PC-3 (cell line): ENCODE results near the gene CCDC93. TPM values are rescaled to one million over a fixed set of nuclear protein-coding genes. Genes with fewer than 3 reads are reported as not detected.

Experiments used
- ATAC-seq: fragments of 200-7000 bp; cut with Tn5 transposase; 2 replicates; pipeline ENCODE4 v1.9.1; 2020; ENCODE audit warnings: mild to moderate bottlenecking, moderate library complexity
- BruUV-seq: library from RNA; stranded (reverse); fragments of 400-500 nt; replicated peaks from 2 replicates; lab custom pipeline; 2021; lab: Mats Ljungman, UMichigan
- CTCF ChIA-PET: fragments of 300-600 bp; sonication (Branson Sonifier 250); formaldehyde crosslinking; loops from one replicate; lab custom pipeline; 2022; ENCODE audit warnings: antibody characterized with exemption; lab: Charles Lee
- POLR2A ChIA-PET: fragments of 300-600 bp; sonication (Branson Sonifier 250); formaldehyde crosslinking; loops from one replicate; lab custom pipeline; 2022; ENCODE audit warnings: antibody characterized with exemption; ENCODE audit not compliant: unreplicated experiment; lab: Charles Lee
- DNase-seq: peaks from one replicate; pipeline ENCODE4 v3.0.0-alpha.2; 2015
- H2AFZ ChIP-seq: fragments of 300-600 bp; sonication (generic); 2 replicates; pipeline ENCODE4 v1.6.0; 2016; ENCODE audit warnings: antibody characterized with exemption, low read length
- H3F3A ChIP-seq: fragments of 300-600 bp; sonication (generic); one replicate; pipeline ENCODE4 v1.6.0; 2017; ENCODE audit warnings: antibody characterized with exemption, low read length, control low read depth, mild to moderate bottlenecking; ENCODE audit not compliant: unreplicated experiment
- H3K27ac ChIP-seq: fragments of 300-600 bp; sonication (generic); 2 replicates; pipeline ENCODE4 v1.5.1; 2016; ENCODE audit warnings: mild to moderate bottlenecking, low read length
- H3K27me3 ChIP-seq: fragments of 300-600 bp; sonication (generic); 2 replicates; pipeline ENCODE4 v1.6.1; 2016; ENCODE audit warnings: low read length, mixed read lengths
- H3K36me3 ChIP-seq: fragments of 300-600 bp; sonication (generic); 2 replicates; pipeline ENCODE4 v1.6.1; 2016; ENCODE audit warnings: low read depth, mixed run types, low read length, mixed read lengths
- H3K4me1 ChIP-seq: fragments of 300-600 bp; sonication (generic); 2 replicates; pipeline ENCODE4 v1.5.1; 2016; ENCODE audit warnings: low read length; ENCODE audit not compliant: insufficient read depth
- H3K4me2 ChIP-seq: fragments of 300-600 bp; sonication (generic); 2 replicates; pipeline ENCODE4 v1.6.0; 2016; ENCODE audit warnings: low read length
- H3K4me3 ChIP-seq: fragments of 300-600 bp; sonication (generic); 2 replicates; pipeline ENCODE4 v1.5.1; 2016; ENCODE audit warnings: mild to moderate bottlenecking, low read length, mixed read lengths
- H3K79me2 ChIP-seq: fragments of 300-600 bp; sonication (generic); 2 replicates; pipeline ENCODE4 v1.6.1; 2017; ENCODE audit warnings: low read length, mixed read lengths
- H3K9ac ChIP-seq: fragments of 300-600 bp; sonication (generic); 2 replicates; pipeline ENCODE4 v1.6.0; 2016; ENCODE audit warnings: mild to moderate bottlenecking, low read length
- H3K9me2 ChIP-seq: fragments of 300-600 bp; sonication (generic); replicated peaks from 2 replicates; pipeline ENCODE4 v1.6.1; 2016; ENCODE audit warnings: mixed run types, low read length, mixed read lengths
- H3K9me3 ChIP-seq: fragments of 300-600 bp; sonication (generic); 2 replicates; pipeline ENCODE4 v1.6.1; 2016; ENCODE audit warnings: low read length, mixed read lengths
- H4K20me1 ChIP-seq: fragments of 300-600 bp; sonication (generic); 2 replicates; pipeline ENCODE4 v1.6.1; 2016; ENCODE audit warnings: low read length, mixed read lengths
- EZH2 ChIP-seq: fragments of 300-600 bp; sonication (generic); IDR thresholded peaks from one replicate; pipeline ENCODE4 v1.6.1; 2017; ENCODE audit warnings: antibody characterized with exemption, mild to moderate bottlenecking, low read length; ENCODE audit not compliant: unreplicated experiment
- EZH2phosphoT487 ChIP-seq: fragments of 300-600 bp; sonication (generic); IDR thresholded peaks from 2 replicates; pipeline ENCODE4 v1.6.1; 2018; ENCODE audit warnings: mild to moderate bottlenecking, antibody characterized with exemption, low read length, borderline replicate concordance
- intact Hi-C: fragments of 100-400 bp; cut with micrococcal nuclease; formaldehyde crosslinking; loops from 2 replicates; pipeline ENCODE4 v1.9.0; 2023
- total RNA-seq: library from RNA; depleted of rRNA; stranded (reverse); fragments of >200 nt; gene quantifications from 2 replicates; pipeline ENCODE4 v1.2.3, GENCODE V29; 2014
- TF ChIP-seq, protein P1 (sequence below): fragments of 300-600 bp; sonication (generic); conservative IDR thresholded peaks from 2 replicates; pipeline ENCODE4 v1.5.1; 2017; ENCODE audit warnings: antibody characterized with exemption, low read depth, mild to moderate bottlenecking, low read length

CCDC93 gene
- total RNA-seq, 1 experiment from 2014 or later: 14.0 TPM

DNA sequence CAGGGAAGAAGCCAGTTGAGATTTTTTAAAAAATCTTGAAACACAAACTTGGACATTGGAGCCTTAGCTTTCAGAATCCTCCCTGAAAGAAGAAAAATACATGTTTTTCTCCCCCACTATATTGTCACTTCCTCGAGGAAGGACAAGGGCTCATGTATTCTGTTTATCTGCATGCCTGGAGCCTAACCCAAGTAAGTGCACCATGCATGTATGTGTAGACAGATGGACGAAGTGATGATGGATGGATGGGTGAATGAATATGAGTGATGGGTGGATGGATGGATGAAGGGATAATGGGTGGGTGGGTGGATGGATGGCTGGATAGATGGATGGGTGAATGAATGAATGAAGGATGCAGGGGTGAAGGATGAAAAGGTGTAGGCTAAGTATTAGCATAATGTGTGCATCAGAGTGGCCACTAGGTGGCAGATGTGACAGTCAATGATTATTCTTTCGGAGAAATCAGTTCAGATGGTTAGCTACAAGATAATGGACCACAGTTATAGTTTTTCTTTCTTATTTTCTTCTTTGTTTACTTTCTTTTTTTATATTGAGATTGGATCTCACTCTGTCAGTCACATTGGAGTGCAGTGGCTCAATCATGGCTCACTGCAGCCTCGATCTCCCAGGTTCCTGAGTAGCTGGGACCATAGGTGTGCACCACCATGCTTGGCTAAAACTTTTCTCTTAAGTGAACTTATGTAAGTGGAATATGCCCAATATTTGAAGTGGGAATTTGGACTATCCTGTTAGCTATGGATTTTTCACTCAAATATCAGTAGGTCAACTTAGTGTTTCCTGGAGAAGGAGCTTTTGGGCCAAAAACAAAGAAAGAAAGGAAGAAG is 18.5 kb upstream of the CCDC93 start:
- no peak overlapping the region for H3K4me2 ChIP-seq
- no peak overlapping the region for H3K9ac ChIP-seq
- intact Hi-C loops: loop anchor here (1.0 kb wide), 2 partner anchors 29 to 833 kb away; no protein-coding TSS in a partner anchor
- H3K27ac ChIP-seq: no peak overlapping the region
- H3K36me3 ChIP-seq: no peaks in the 10 kb centered on the region
- H3K4me3 ChIP-seq: no peak overlapping the region
- no peaks in the 10 kb centered on the region for H3K79me2 ChIP-seq
- H2AFZ ChIP-seq: no peak overlapping the region
- BruUV-seq: no TSS peak
- ATAC-seq (peak; percentile 81), DNase-seq (peak; percentile 68)
- no peak for TF ChIP-seq EZH2phosphoT487
- TF ChIP-seq EZH2: no peak
- TF ChIP-seq, protein P1, sequence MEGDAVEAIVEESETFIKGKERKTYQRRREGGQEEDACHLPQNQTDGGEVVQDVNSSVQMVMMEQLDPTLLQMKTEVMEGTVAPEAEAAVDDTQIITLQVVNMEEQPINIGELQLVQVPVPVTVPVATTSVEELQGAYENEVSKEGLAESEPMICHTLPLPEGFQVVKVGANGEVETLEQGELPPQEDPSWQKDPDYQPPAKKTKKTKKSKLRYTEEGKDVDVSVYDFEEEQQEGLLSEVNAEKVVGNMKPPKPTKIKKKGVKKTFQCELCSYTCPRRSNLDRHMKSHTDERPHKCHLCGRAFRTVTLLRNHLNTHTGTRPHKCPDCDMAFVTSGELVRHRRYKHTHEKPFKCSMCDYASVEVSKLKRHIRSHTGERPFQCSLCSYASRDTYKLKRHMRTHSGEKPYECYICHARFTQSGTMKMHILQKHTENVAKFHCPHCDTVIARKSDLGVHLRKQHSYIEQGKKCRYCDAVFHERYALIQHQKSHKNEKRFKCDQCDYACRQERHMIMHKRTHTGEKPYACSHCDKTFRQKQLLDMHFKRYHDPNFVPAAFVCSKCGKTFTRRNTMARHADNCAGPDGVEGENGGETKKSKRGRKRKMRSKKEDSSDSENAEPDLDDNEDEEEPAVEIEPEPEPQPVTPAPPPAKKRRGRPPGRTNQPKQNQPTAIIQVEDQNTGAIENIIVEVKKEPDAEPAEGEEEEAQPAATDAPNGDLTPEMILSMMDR: peak; percentile 83
- no peaks in the 10 kb centered on the region for H3F3A ChIP-seq
- POLR2A ChIA-PET: interaction anchor here (0.6 kb wide), 1 partner anchor 9 kb away, joined by 3 read pairs; no protein-coding TSS in a partner anchor
- no peaks in the 10 kb centered on the region for H3K9me3 ChIP-seq
- H3K9me2 ChIP-seq: no peaks in the 10 kb centered on the region
- peaks cover 13% of the 10 kb centered on the region for H3K27me3 ChIP-seq
- no peaks in the 10 kb centered on the region for H4K20me1 ChIP-seq
- no peaks in the 10 kb centered on the region for H3K4me1 ChIP-seq
- CTCF ChIA-PET: interaction anchor here (0.7 to 2.7 kb wide), 3 partner anchors 15 to 313 kb away, joined by 3 to 19 read pairs (median 13); no protein-coding TSS in a partner anchor

DNA sequence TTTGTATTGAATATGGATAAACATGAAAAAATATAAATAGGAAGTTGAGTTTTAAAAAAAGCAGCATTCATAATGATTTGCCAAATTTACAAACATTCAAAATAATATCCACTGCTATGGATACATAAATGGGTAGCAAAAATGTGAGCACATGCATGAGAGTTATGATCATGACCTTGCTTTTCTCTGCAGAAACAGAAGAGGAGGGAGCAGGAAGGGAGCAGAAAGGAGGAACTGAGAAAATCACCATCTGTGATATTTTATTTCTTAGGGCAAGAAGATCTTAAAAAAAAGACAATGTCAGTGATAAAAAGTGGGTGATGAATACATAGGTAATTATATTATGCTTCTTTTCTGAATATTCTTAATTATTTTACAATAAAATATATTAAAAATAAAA is 17.7 kb upstream of the CCDC93 start:
- Histone ChIP-seq H3K4me1 (no peaks in the 10 kb centered on the region), H4K20me1 (no peaks in the 10 kb centered on the region), H3K9me2 (no peaks in the 10 kb centered on the region), H3K4me2 (no peak overlapping the region), H3K9me3 (no peaks in the 10 kb centered on the region), H3K79me2 (no peaks in the 10 kb centered on the region), H3K36me3 (no peaks in the 10 kb centered on the region), H3K27ac (no peak overlapping the region), H3K4me3 (no peak overlapping the region), H3F3A (no peaks in the 10 kb centered on the region), H3K9ac (no peak overlapping the region), H3K27me3 (peaks cover 13% of the 10 kb centered on the region), H2AFZ (no peak overlapping the region)
- BruUV-seq: no TSS peak
- DNase-seq: no peak
- CTCF ChIA-PET: no interaction called here
- ATAC-seq: no peak
- TF ChIP-seq EZH2phosphoT487 (no peak), EZH2 (no peak)
- TF ChIP-seq, protein P1: no peak
- POLR2A ChIA-PET: no interaction called here
- intact Hi-C loops: no loop called here

DNA sequence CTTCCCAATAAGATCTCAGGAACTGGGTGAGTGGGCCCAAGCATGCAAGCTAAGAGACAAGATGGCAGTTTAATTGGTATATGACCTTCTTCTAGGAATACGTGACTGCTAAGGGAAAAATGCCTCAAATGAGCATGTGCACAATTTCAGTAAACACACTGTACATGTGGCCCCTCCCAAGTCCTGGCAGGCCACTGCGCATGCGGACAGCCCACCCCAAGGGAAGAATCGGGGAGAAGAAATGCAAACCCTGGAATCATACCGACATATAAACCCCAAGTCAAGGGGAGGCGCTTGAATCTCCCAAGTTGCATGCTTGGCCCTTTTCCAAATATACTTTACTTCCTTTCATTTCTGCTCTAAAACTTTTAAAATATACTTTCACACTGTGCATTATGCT is 15.2 kb upstream of the CCDC93 start:
- no peak overlapping the region for H3K4me2 ChIP-seq
- H3K27ac ChIP-seq: no peak overlapping the region
- intact Hi-C loops: no loop called here
- POLR2A ChIA-PET: interaction anchor here (0.6 kb wide), 1 partner anchor 22 kb away, joined by 3 read pairs; no protein-coding TSS in a partner anchor
- TF ChIP-seq EZH2phosphoT487: no peak
- TF ChIP-seq, protein P1: no peak
- TF ChIP-seq EZH2: no peak
- CTCF ChIA-PET: no interaction called here
- H3K79me2 ChIP-seq: no peaks in the 10 kb centered on the region
- no peaks in the 10 kb centered on the region for H3K4me1 ChIP-seq
- H4K20me1 ChIP-seq: no peaks in the 10 kb centered on the region
- no peak for ATAC-seq
- H3F3A ChIP-seq: no peaks in the 10 kb centered on the region
- H2AFZ ChIP-seq: no peak overlapping the region
- H3K9me2 ChIP-seq: no peaks in the 10 kb centered on the region
- H3K27me3 ChIP-seq: peaks cover 11% of the 10 kb centered on the region
- H3K9ac ChIP-seq: no peak overlapping the region
- no peak for DNase-seq
- BruUV-seq: no TSS peak
- no peaks in the 10 kb centered on the region for H3K9me3 ChIP-seq
- no peaks in the 10 kb centered on the region for H3K36me3 ChIP-seq
- no peak overlapping the region for H3K4me3 ChIP-seq
